ENCODE results near the gene PLA2G2F. TPM values are rescaled to one million over a fixed set of nuclear protein-coding genes. Genes with fewer than 3 reads are reported as not detected.

The PLA2G2F gene
- total and polyA plus RNA-seq, 9 of the 15 experiments (the other 6 are each of a cell fraction or from before 2014, with no cell fraction given), result not detected

GRCh38 chr1:20108366-20109123 is 30.6 kb upstream of the PLA2G2F start:
- Histone ChIP-seq H3K27ac (ENCODE audit: extremely low read depth, low read depth, low read length) (no peak overlapping the region), H3K79me2 (ENCODE audit: control insufficient read depth, insufficient read depth, low read length) (no peaks in the 10 kb centered on the region), H3K9me1 (ENCODE audit: control insufficient read depth, insufficient read depth, low read length) (no peaks in the 10 kb centered on the region), H3K9me3 (replicated peaks; ENCODE audit: control insufficient read depth, insufficient read depth, low read depth, low read length) (no peaks in the 10 kb centered on the region), H2AFZ (ENCODE audit: low read depth, low read length) (no peak overlapping the region), H3K4me3 (no peak overlapping the region), H3K9ac (ENCODE audit: insufficient read depth in 1 of 2, low read depth in 2 of 2, low read length in 2 of 2) (no peak overlapping the region), H3K27me3 (ENCODE audit: control insufficient read depth in 2 of 2, insufficient read depth in 2 of 2, low read length in 2 of 2) (peaks cover 14 to 37% of the 10 kb centered on the region in 2 experiments), H3K4me2 (ENCODE audit: insufficient read depth, low read length) (no peak overlapping the region), H3K4me1 (replicated peaks in 1 of 2; ENCODE audit: control insufficient read depth in 2 of 2, insufficient read depth in 2 of 2, low read length in 2 of 2) (no peaks in the 10 kb centered on the region; a peak in 1 of 5 replicates), H3K36me3 (ENCODE audit: control insufficient read depth, insufficient read depth, low read length) (no peaks in the 10 kb centered on the region), H4K20me1 (replicated peaks; ENCODE audit: control insufficient read depth, insufficient read depth, low read length) (peaks cover 3% of the 10 kb centered on the region; the same call in 1 of the 2 replicates)
- WGBS (ENCODE audit: insufficient coverage, low coverage, missing lambda C conversion rate), result 0% methylated on average over 5 of the region's 5 CpGs
- POLR2A ChIA-PET, result interaction anchor here (0.6 kb wide), 1 partner anchor 15 kb away, joined by 3 read pairs; no protein-coding TSS in a partner anchor
- CTCF ChIA-PET (ENCODE audit: low intra/inter-chr PET ratio), result no interaction called here
- ATAC-seq (no peak), FAIRE-seq (peak; percentile 61), DNase-seq (ENCODE audit: extremely low read depth in 1 of 4, low spot score in 3 of 4) (no peak)
- no TSS peak for BruUV-seq (replicated peaks)
- intact Hi-C loops (cut with micrococcal nuclease), result no loop called here
- in situ Hi-C loops (cut with MboI), result no loop called here
- TF ChIP-seq IFI16 (CRISPR knock-in tag; IDR thresholded peaks at IDR 0.05) (no peak), ZNF79 (CRISPR knock-in tag; IDR thresholded peaks at IDR 0.05; ENCODE audit: low read depth) (no peak), MTA2 (IDR thresholded peaks at IDR 0.05; ENCODE audit: low read depth) (no peak), ZNF699 (CRISPR knock-in tag; IDR thresholded peaks at IDR 0.05; ENCODE audit: insufficient replicate concordance) (no peak), FOXO4 (CRISPR knock-in tag; IDR thresholded peaks at IDR 0.05) (no peak), POLR2AphosphoS2 (IDR thresholded peaks at IDR 0.05; ENCODE audit: low read length) (no peak), ZNF217 (CRISPR knock-in tag; IDR thresholded peaks at IDR 0.05) (no peak), SMAD2 (IDR thresholded peaks at IDR 0.05; ENCODE audit: low read depth, low read length) (no peak), ZFP36 (IDR thresholded peaks at IDR 0.05; ENCODE audit: low read depth, low read length, partially characterized antibody) (no peak), NRF1 (conservative IDR thresholded peaks at IDR 0.05 in 1 of 2, IDR thresholded peaks at IDR 0.05 in 1 of 2) (no peak), SREBF2 (CRISPR knock-in tag; IDR thresholded peaks at IDR 0.05) (no peak), KHSRP (IDR thresholded peaks at IDR 0.05) (no peak), ZNF318 (IDR thresholded peaks at IDR 0.05; ENCODE audit: borderline replicate concordance in 1 of 2, low read depth in 1 of 2) (no peak)

Data from K562 (cell line).